RWPE1 (cell line): Measurements from ENCODE around the gene OBSL1.

Experiments
- CTCF ChIA-PET: fragments of 350-600 bp; sonication (Branson Sonifier 250); formaldehyde crosslinking; extraction: SDS; loops from one replicate; lab custom pipeline; 2021; lab: Yijun Ruan, JAX
- POLR2A ChIA-PET: fragments of 400-600 bp; formaldehyde crosslinking; extraction: SDS; loops from one replicate; lab custom pipeline; 2020; ENCODE audit warnings: antibody characterized with exemption; ENCODE audit not compliant: low non-redundant PET; lab: Yijun Ruan, JAX
- DNase-seq: peaks from one replicate; pipeline ENCODE4 v3.0.0; 2012; ENCODE audit warnings: low spot score
- H3K27ac ChIP-seq: fragments of 450-650 bp; 2 replicates; pipeline ENCODE4 v1.5.1; 2017
- TF ChIP-seq, protein P1 (sequence below): fragments of 450-650 bp; conservative IDR thresholded peaks from 2 replicates; pipeline ENCODE4 v1.5.1; 2017; ENCODE audit warnings: low read depth, mild to moderate bottlenecking

OBSL1 gene

GRCh38 chr2:219567791-219568361 is 3.5 kb downstream of the OBSL1 start:
- ChIA-PET POLR2A (no interaction called here), CTCF (interaction anchor here (0.6 kb wide), 1 partner anchor 76 kb away, joined by 3 read pairs; no protein-coding TSS in a partner anchor)
- H3K27ac ChIP-seq, result no peak overlapping the region
- TF ChIP-seq, protein P1, sequence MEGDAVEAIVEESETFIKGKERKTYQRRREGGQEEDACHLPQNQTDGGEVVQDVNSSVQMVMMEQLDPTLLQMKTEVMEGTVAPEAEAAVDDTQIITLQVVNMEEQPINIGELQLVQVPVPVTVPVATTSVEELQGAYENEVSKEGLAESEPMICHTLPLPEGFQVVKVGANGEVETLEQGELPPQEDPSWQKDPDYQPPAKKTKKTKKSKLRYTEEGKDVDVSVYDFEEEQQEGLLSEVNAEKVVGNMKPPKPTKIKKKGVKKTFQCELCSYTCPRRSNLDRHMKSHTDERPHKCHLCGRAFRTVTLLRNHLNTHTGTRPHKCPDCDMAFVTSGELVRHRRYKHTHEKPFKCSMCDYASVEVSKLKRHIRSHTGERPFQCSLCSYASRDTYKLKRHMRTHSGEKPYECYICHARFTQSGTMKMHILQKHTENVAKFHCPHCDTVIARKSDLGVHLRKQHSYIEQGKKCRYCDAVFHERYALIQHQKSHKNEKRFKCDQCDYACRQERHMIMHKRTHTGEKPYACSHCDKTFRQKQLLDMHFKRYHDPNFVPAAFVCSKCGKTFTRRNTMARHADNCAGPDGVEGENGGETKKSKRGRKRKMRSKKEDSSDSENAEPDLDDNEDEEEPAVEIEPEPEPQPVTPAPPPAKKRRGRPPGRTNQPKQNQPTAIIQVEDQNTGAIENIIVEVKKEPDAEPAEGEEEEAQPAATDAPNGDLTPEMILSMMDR, result no peak
- DNase-seq, result no peak

DNA sequence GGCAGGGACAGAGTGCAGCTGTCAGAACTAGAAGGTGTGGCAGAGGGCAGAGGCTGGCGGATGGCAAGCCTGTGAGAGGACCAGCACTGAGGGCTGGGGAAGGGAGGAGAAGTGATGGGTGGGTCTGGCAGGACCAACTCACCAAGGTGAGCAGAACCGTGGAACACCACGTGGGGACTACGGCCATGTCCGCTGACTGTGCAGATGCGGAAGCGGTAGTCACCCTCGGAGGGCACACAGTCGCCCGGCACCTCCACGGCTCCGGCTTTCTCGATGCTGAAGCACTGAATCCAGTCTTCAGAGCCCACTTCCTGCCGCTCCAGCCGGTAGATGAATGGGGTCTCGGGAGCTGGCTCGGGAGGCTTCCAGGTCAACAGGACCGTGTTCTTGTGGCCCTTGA is 4.2 kb downstream of the OBSL1 start:
- DNase-seq, result no peak
- ChIA-PET CTCF (no interaction called here), POLR2A (no interaction called here)
- TF ChIP-seq, protein P1, result no peak
- no peak overlapping the region for H3K27ac ChIP-seq

DNA sequence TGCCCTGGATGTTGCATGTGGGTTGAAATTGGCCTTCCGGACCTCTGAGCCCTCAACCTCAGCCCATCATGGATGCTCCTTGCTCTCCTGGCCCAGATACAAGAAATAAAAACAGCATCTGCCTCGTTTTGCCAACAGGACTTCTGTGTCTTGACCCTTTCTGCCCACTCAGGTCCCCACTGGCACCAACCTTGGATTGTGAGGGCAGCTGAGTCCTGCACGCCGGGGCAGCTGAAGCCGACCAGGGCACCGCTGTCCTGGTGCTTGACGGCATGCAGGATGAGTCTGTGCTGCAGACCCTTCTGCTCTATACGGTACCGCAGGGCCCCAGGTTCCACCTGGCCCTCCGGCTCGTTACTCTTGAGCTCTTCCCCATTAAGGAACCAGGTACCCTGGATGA is 4.7 kb downstream of the OBSL1 start:
- POLR2A ChIA-PET, result no interaction called here
- TF ChIP-seq, protein P1, result no peak
- DNase-seq, result no peak
- CTCF ChIA-PET, result no interaction called here
- H3K27ac ChIP-seq, result no peak overlapping the region

GRCh38 chr2:219565130-219566080 is 5.9 kb downstream of the OBSL1 start:
- TF ChIP-seq, protein P1, result no peak
- no peak for DNase-seq
- ChIA-PET CTCF (no interaction called here), POLR2A (no interaction called here)
- H3K27ac ChIP-seq, result no peak overlapping the region

GRCh38 chr2:219563271-219563928 is 7.9 kb downstream of the OBSL1 start:
- POLR2A ChIA-PET, result no interaction called here
- CTCF ChIA-PET, result interaction anchor here (0.7 kb wide), 1 partner anchor 1125 kb away, joined by 4 read pairs; no protein-coding TSS in a partner anchor
- no peak overlapping the region for H3K27ac ChIP-seq
- no peak for DNase-seq
- TF ChIP-seq, protein P1, result no peak
